HEK293T (cell line): ENCODE data around the gene KRTAP4-11.
"Not testable (repeated sequence)": the region's sequence is repeated elsewhere in the genome, so short reads cannot be mapped to it uniquely, and the experiment has no call there.

Experiments used
- CTCF ChIA-PET: fragments of 350-600 bp; formaldehyde crosslinking; extraction: SDS; loops from one replicate; lab custom pipeline; 2021; ENCODE audit warnings: antibody characterized with exemption, inconsistent platforms; lab: Yijun Ruan, JAX
- POLR2A ChIA-PET: fragments of 350-600 bp; formaldehyde crosslinking; extraction: SDS; loops from one replicate; lab custom pipeline; 2020; ENCODE audit warnings: antibody characterized with exemption, inconsistent platforms; lab: Yijun Ruan, JAX
- DNase-seq: peaks from one replicate; pipeline ENCODE4 v3.0.0; 2012; ENCODE audit warnings: mixed read lengths; ENCODE audit errors: extremely low spot score
- ARNT ChIP-seq: fragments of 450-650 bp; IDR thresholded peaks from 2 replicates; pipeline ENCODE4 v1.6.1; 2017; ENCODE audit warnings: mild to moderate bottlenecking
- BHLHE40 ChIP-seq: fragments of 450-650 bp; IDR thresholded peaks from 2 replicates; pipeline ENCODE4 v1.6.1; 2016; ENCODE audit warnings: mild to moderate bottlenecking, moderate library complexity, borderline replicate concordance
- CTBP1 ChIP-seq: fragments of 450-650 bp; IDR thresholded peaks from 2 replicates; pipeline ENCODE4 v1.6.1; 2016; ENCODE audit warnings: borderline replicate concordance
- ELF4 ChIP-seq: fragments of 450-650 bp; IDR thresholded peaks from 2 replicates; pipeline ENCODE4 v1.6.1; 2017; ENCODE audit warnings: antibody characterized with exemption
- FOXA1 ChIP-seq: fragments of 450-650 bp; IDR thresholded peaks from 2 replicates; pipeline ENCODE4 v1.6.1; 2016; ENCODE audit warnings: mild to moderate bottlenecking
- FOXK2 ChIP-seq: fragments of 450-650 bp; IDR thresholded peaks from 2 replicates; pipeline ENCODE4 v1.6.1; 2016; ENCODE audit warnings: mild to moderate bottlenecking
- FOXM1 ChIP-seq: fragments of 450-650 bp; IDR thresholded peaks from 2 replicates; pipeline ENCODE4 v1.6.1; 2017; ENCODE audit warnings: mild to moderate bottlenecking, borderline replicate concordance
- HDGF ChIP-seq: fragments of 450-650 bp; IDR thresholded peaks from 2 replicates; pipeline ENCODE4 v1.6.1; 2017; ENCODE audit warnings: antibody characterized with exemption, borderline replicate concordance
- L3MBTL2 ChIP-seq: fragments of 450-650 bp; conservative IDR thresholded peaks from 2 replicates; pipeline ENCODE4 v1.6.1; 2016; ENCODE audit warnings: mild to moderate bottlenecking
- LEF1 ChIP-seq: fragments of 450-650 bp; IDR thresholded peaks from 2 replicates; pipeline ENCODE4 v1.6.1; 2017; ENCODE audit warnings: mild to moderate bottlenecking, borderline replicate concordance
- NFRKB ChIP-seq: fragments of 450-650 bp; IDR thresholded peaks from 2 replicates; pipeline ENCODE4 v1.6.1; 2016; ENCODE audit warnings: mild to moderate bottlenecking, moderate library complexity
- SP1 ChIP-seq: fragments of 450-650 bp; IDR thresholded peaks from 2 replicates; pipeline ENCODE4 v1.6.1; 2017
- SUZ12 ChIP-seq: fragments of 450-650 bp; IDR thresholded peaks from 2 replicates; pipeline ENCODE4 v1.6.1; 2016; ENCODE audit warnings: mild to moderate bottlenecking
- TARDBP ChIP-seq: fragments of 450-650 bp; IDR thresholded peaks from 2 replicates; pipeline ENCODE4 v1.6.1; 2016
- ZNF384 ChIP-seq: fragments of 450-650 bp; IDR thresholded peaks from 2 replicates; pipeline ENCODE4 v1.6.1; 2016
- TF ChIP-seq, protein P1 (sequence below): fragments of 450-650 bp; IDR thresholded peaks from 2 replicates; pipeline ENCODE4 v1.6.1; 2016

The KRTAP4-11 gene

DNA sequence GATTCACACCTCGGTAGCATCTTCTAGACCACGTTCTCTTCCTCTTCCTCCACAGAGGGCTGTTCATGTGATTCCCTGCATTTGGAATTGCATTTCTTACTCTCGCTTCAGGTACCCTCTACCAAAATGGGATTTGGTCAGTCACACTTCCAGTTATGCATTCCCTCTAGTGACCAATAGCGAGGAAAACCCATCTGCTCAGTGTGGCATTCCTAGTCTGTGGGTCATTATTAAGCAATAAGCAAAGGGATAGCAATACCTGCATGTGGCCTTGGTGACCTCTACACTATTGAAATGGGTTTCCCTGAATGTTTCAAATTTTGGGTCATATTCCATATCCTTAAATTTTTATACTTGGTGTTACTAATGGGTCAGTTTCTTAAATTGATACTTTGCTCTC is 31.9 kb upstream of the KRTAP4-11 start:
- TF ChIP-seq NFRKB (no peak), ARNT (no peak), FOXA1 (no peak), L3MBTL2 (no peak), HDGF (no peak), SUZ12 (no peak), ELF4 (no peak), CTBP1 (no peak), FOXM1 (no peak), ZNF384 (no peak), BHLHE40 (no peak), SP1 (no peak), FOXK2 (no peak), TARDBP (no peak), LEF1 (no peak)
- TF ChIP-seq, protein P1, sequence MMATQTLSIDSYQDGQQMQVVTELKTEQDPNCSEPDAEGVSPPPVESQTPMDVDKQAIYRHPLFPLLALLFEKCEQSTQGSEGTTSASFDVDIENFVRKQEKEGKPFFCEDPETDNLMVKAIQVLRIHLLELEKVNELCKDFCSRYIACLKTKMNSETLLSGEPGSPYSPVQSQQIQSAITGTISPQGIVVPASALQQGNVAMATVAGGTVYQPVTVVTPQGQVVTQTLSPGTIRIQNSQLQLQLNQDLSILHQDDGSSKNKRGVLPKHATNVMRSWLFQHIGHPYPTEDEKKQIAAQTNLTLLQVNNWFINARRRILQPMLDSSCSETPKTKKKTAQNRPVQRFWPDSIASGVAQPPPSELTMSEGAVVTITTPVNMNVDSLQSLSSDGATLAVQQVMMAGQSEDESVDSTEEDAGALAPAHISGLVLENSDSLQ: no peak
- ChIA-PET CTCF (no interaction called here), POLR2A (no interaction called here)
- DNase-seq: no peak

DNA sequence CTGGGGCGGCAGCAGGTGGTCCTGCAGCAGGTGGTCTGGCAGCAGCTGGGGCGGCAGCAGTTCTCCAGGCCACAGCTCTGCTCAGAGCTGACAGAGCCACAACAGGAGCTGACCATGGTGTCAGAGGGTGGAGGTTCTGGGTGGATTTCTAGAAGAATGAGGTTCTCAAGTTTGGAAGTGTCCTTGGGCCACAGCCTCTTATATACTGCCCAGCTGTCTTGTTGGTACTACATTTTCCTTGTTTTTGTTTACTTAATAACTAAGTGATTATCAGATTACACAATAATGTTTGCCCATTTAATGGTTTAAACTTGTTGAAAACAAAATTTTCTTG is 31.4 kb upstream of the KRTAP4-11 start, which contains the start of gene KRTAP4-5:
Gene KRTAP4-5, minus strand, starts transcription at position 174 of the 334 bp plus-strand sequence. Its CDS starts 58 bp downstream, at position 116.
- no peak for TF ChIP-seq HDGF
- no peak for TF ChIP-seq L3MBTL2
- no peak for TF ChIP-seq ZNF384
- no peak for TF ChIP-seq CTBP1
- TF ChIP-seq TARDBP: no peak
- no peak for TF ChIP-seq SUZ12
- TF ChIP-seq ARNT: no peak
- no peak for TF ChIP-seq FOXM1
- no peak for TF ChIP-seq FOXA1
- TF ChIP-seq LEF1: no peak
- no peak for TF ChIP-seq FOXK2
- TF ChIP-seq NFRKB: no peak
- no peak for TF ChIP-seq BHLHE40
- no peak for DNase-seq
- CTCF ChIA-PET: no interaction called here
- POLR2A ChIA-PET: no interaction called here

DNA sequence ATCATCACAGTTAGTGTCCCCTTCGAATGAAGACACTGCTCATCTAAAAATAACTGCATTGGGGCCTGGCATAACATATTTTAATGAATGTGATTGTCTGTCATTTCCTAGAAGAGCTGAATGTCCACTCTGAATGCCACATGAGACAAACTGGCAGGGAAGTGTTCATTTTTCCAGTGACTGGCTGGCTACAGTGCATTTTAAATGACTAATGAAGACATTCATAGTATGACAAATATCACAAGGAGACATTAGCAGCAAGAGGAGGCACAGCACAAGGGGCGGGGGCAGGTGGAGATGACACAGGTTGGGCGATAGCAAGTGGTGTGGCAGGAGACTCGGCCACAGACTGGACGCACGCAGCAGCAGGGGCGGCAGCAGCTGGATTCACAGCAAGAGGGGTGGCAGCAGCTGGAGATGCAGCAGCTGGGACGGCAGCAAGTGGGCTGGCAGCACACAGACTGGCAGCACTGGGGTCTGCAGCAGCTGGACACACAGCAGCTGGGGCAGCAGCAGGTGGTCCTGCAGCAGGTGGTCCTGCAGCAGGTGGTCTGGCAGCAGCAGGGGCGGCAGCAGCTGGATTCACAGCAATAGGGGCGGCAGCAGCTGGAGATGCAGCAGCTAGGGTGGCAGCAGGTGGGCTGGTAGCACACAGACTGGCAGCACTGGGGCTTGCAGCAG is 30.9 kb upstream of the KRTAP4-11 start:
- CTCF ChIA-PET, POLR2A ChIA-PET, DNase-seq: not testable (repeated sequence)

DNA sequence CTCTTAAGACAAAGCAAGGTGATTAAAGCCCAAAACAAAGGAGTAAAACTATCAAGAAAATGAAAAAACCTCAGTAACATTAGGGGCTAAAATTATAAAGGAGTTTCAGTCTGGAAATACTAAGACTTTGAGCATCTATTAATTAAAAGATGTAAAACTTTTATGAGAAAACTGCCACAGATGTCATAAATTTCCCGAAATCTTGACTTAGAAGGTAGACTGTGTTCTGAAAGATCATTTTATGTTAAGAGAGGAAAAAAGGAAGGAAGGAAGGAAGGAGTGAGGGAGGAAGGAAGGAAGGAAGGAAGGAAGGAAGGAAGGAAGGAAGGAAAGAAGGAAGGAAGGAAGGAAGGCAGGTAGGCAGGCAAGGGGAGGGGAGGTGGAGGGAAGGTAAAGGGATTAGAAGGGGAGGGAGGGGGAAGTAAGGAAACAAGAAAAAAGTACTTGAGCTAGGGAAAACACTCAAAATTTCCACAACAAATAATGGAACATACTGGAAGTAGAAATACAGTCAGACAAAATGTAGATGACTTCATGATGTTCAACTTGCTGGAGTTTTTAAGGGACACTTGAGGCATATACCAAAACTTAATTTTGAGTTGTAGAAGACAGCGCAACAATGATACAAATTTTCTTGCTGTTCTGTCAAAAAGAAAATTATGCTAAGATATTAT is 29.5 kb upstream of the KRTAP4-11 start:
- DNase-seq: no peak
- ChIA-PET POLR2A (no interaction called here), CTCF (no interaction called here)
- TF ChIP-seq CTBP1: no peak
- TF ChIP-seq, protein P1: no peak
- TF ChIP-seq NFRKB: no peak
- TF ChIP-seq ELF4: no peak
- no peak for TF ChIP-seq HDGF
- no peak for TF ChIP-seq BHLHE40
- TF ChIP-seq FOXA1: no peak
- TF ChIP-seq TARDBP: no peak
- no peak for TF ChIP-seq ZNF384
- no peak for TF ChIP-seq FOXK2
- TF ChIP-seq FOXM1: no peak

DNA sequence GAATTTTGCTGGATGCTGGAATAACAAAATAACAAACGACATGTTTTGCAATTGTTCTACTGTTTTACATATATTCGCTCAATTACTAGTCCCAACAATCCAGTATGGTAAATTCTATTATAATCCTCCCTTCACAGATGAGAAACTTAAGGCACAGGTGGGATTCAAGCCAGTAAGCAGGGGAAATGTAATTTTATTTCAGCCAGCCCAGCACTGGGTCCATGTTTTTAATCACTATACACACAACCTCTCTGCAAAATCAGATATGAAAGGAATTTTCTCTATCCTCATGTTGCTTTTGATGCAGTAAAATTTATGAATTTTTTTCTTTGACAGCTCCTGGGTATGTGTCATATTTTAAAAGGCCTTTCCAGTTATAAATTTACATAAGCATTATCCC is 27.1 kb upstream of the KRTAP4-11 start:
- DNase-seq: no peak
- ChIA-PET CTCF (no interaction called here), POLR2A (no interaction called here)
- TF ChIP-seq NFRKB: no peak
- no peak for TF ChIP-seq ARNT
- TF ChIP-seq FOXM1: no peak
- no peak for TF ChIP-seq ZNF384
- TF ChIP-seq L3MBTL2: no peak
- TF ChIP-seq BHLHE40: no peak
- TF ChIP-seq SUZ12: no peak
- no peak for TF ChIP-seq CTBP1
- TF ChIP-seq SP1: no peak
- TF ChIP-seq ELF4: no peak
- no peak for TF ChIP-seq LEF1

DNA sequence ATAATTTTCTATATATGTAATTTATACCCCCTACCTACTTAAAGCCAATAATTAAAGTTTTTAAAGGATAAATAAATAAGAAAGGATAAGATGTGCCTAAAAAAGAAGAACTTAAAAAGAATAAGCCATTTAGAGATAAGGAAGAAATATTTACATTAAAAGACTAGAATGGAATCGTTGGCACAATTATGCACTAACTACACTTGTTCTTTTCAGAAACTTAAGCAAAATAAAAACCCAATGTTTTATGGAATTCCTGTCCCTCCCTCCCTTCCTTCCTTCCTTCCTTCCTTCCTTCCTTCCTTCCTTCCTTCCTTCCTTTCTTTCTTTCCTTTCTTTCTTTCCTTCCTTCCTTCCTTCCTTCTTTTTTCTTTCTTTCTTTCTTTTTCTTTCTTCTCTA is 26.7 kb upstream of the KRTAP4-11 start:
- TF ChIP-seq CTBP1: no peak
- no peak for TF ChIP-seq FOXM1
- TF ChIP-seq ELF4: no peak
- TF ChIP-seq, protein P1: no peak
- no peak for DNase-seq
- ChIA-PET POLR2A (no interaction called here), CTCF (no interaction called here)
